Germinal center (tissue), 1 donor: ENCODE results near the gene PRR5.

Experiments used
- DNase-seq: peaks from one replicate; pipeline ENCODE4 v3.0.0; 2012; ENCODE audit warnings: mixed read lengths, low spot score

Gene PRR5

DNA sequence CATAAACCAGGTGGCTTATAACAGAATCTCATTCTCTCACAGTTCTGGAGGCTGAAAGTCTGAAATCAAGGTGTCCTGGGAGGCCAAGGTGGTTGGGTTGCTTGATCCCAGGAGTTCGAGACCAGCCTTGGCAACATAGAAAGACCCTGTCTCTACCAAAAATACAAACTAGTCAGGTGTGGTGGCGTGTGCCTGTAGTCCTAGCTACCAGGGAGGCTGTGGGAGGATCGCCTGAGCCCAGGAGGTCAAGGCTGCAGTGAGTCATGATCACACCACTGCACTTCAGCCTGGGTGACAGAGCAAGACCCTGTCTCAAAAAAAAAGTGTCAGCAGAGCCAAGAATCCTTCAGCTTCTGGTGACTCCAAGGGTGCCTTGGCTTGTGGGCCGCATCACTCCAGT is 8.9 kb upstream of the PRR5 start:
- DNase-seq, result no peak

DNA sequence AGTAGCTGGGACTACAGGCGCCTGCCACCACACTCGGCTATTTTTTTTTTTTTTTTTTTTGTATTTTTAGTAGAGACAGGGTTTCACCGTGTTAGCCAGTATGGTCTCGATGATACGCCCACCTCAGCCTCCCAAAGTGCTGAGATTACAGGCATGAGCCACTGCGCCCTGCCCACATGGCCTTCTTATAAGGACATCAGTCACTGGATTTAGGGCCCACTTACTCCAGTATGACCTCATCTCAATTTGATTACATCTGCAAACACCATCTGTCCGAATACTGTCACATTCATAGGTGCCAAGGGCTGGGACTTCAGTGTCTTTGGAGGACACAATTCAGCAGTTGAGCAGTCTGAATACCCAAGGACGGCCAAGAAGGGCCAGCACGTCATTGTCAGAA is 8.2 kb upstream of the PRR5 start:
- no peak for DNase-seq

DNA sequence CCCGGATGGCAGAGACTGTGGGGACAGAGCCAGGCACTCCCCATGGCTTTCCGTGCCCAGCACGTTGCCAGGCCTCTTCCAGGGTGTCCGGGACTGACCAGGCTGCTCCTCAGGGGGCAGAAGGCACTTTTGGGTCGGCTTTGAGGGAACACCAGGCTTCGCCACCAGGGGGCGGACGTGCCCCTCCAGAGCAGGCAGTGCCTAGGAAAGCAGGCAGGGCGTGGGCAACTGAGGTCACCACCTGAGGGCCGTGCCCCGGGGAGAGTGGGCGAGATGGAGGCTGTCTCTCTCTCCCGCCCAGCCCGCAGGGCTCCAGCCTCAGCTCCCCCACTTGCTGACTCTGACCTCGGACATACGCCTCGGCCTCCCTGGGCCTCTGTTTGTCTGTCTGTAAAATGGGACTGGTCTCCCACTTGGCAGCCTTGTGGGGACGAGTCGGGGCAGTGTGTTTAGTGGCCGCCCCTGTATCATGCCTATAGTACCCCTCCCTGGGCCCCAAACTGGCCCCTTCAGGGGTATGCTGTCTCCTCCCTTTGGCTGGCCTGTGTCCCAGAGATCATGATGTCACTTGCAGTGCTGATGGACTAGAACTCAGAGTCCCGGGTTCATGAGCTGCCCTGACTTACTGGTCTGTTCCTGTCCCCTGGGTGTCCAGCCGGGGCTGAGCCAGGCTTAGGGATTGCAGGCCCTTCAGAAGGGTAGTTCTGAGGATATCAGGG is 4.4 kb upstream of the PRR5 start:
- DNase-seq, result peak; percentile 80

- DNase-seq, result no peak
Measured at GRCh38 chr22:44698531-44699421, 3.2 kb upstream of the PRR5 start.

DNA sequence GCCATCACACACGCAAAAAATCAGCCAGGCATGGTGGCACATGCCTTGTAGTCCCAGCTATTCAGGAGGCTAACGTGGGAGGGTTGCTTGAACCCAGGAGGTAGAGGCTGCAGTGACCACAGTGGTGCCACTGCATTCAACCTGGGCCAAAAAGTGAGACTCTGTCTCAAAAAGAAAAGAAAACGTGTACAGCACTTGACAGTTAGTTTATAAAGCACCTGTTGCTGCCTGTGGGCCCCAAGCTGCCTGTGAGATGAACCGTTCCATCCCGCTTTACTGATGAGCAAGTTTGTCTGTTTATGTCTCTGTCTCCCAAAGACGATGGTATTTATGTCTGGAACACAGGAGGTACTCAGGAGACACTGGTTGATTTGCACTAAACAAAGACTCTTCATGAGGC is 1.5 kb upstream of the PRR5 start:
- DNase-seq, result no peak

DNA sequence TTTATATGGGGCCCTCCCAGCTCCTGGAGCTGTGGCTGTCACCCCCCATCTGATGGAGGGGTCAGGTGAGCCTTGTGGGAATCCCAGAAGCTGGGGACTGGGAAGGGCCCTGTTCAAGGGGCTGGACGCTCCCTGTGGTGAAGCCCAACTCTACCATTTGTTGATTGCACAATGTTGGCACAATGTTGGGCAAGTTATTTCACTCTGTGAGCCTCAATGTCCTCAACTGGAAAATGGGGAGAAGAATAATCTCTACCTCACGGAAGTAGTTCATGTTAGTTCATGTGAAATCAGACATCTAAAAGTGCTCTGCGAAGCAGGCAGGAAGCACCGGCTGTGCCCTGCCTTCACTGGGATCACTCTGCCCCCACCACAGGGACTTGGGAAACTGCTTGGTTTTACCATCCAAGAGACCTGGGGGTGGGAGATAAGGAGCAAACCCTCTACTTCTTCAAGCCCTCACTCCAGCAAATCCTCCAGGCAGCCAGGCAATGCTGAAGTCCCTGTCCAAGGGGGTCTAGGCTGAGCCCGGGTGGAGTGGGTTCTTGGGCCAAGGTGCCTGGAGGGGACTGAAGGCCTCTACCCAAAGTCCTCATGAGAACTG is 715 bp upstream of the PRR5 start:
- DNase-seq, result no peak

GRCh38 chr22:44702479-44703198 is 635 bp downstream of the PRR5 start:
- DNase-seq, result no peak

- no peak for DNase-seq
Measured at GRCh38 chr22:44703255-44703870, 1.4 kb downstream of the PRR5 start.

- DNase-seq, result no peak
Measured at GRCh38 chr22:44704159-44705021, 2.4 kb downstream of the PRR5 start.

DNA sequence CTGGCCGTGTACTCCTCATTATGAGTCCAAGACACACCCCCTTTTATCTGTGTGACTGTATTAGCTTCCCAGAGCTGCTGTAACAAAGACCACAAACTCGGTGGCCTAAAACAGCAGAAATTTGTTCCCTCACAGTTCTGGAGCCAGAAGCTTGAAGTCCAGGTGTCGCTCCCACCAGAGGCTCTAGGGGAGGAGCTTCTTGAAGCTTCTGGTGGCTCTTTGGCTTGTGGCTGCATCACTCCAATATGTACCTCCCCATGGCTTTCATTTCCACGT is 3.0 kb downstream of the PRR5 start:
- DNase-seq, result no peak

- no peak for DNase-seq
Measured at GRCh38 chr22:44706488-44706887, 4.5 kb downstream of the PRR5 start.

- DNase-seq, result no peak
Measured at GRCh38 chr22:44707178-44707577, 5.2 kb downstream of the PRR5 start.

GRCh38 chr22:44707752-44708151 is 5.7 kb downstream of the PRR5 start:
- no peak for DNase-seq

DNA sequence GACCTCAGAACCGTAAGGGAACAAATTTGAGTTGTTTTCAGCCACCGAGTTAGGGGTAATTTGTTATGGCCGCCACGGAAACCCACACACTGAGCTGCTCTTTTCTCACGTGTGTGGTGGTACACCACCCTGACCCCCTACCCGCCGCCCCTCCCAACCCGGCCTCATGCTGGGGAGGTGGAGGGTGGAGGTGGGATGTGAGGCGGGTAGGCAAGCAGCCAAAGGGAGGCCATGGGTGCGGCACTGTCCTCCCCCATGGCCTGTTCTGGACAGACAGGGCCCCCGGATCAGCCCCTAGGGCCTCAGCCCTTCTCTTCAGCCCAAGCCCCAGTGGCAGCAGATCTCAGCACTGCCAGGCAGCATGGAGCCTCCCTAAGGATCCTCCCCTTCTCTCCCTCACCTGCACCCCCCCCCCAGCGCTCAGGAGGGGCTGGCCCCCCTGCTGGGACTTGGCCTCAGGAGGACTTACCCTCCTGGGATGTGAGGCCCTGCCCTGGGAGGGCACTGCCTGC is 7.9 kb downstream of the PRR5 start:
- DNase-seq, result no peak

DNA sequence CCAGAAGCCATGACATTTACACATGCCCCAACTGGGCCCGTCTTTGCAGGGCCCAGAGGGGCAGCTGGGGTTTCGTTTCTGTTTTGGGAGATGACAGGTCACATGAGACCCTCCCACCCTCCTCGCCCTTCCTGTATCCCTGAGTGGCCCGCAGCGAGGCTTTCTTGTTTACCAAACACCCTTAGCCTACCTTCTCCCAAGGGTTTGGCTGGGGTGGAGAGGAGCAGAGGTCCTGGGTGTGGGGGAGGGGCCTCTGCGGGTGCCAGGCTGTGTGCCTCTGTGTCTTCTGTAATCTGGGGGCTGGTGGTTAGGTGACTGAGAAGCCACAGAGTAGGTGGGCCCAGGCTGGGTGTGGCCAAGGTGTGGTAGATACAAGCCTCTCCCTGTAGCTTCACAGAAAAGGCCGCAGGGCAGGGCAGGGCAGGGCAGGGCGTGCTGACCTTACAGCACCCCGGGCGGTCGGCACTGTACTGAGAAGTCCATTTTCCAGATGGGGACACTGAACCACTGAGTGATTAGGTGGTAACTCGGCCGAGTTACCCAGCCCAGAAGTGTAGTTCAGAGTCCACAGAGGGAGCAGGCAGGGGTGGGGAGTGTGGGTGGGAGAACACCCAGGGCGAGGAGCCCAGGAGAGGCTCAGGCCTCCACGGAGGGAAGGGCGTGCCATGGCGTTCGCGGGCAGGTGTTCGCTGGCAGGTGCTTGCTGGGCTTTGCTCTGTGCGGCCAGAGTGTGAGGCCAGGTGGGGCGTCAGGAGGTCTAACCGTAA is 8.7 kb downstream of the PRR5 start:
- peak; percentile 63 for DNase-seq

DNA sequence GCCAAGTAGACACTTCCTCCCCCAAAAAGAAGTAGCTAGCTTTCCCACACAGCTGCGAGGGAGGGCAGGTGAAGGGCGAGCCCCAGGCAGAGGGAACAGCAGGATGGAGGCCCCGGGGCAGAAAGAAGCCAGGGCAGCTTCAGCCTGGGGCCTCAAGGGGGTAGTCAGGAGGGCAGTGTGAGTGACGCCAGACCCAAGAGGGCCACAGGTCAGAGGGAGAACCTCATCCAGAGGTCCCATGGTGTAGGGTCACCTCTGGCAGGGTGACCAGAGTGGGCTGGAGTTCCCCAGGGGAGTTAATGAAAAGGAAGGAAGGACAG is 9.2 kb downstream of the PRR5 start:
- DNase-seq, result no peak

DNA sequence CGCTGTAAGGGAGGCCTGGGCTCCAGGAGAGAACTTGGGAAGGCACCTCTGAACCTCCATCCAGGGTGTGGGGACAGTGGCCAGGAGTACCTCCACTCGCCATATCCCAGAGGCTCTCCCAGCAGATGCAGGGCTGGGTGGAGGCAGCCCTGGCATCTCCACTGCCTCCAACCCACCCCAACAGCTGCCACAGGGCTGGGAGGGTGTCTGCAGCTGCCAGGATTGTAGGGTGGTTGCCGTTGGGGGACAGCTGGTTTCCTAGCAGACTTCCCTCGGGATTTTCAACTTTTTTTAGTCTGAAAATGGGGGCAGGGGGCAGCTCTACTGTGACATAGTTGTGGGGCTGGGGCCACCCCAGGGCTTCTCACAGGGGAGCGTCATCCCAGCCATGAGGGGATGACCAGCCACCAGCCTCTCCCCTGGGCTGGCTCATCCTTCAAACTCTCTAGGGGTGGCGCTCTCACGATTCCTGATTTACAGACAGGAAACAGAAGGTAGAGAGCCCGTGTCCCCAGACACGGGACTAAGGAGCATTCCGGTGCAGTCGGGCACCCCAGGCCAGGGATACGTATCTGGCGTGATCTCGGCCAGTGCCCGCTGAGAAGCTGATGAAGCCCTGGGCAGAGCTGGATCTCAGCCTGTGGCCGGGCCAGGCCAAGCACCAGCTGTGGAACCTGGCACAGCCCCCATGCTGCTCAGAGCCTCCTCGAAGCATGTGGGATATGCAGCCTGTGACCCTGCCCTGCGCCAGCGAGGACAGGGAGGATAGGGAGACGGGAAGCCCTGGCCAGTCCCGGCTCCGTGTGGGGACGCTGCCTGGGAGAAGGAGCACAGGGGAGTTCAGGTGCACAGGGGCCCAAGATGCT is 9.9 kb downstream of the PRR5 start:
- no peak for DNase-seq

GRCh38 chr22:44712962-44713361 is 11.0 kb downstream of the PRR5 start:
- DNase-seq, result no peak

- DNase-seq, result no peak
Measured at GRCh38 chr22:44714703-44715350, 12.8 kb downstream of the PRR5 start.
